Measurements from ENCODE around the gene SPOPL.

The SPOPL gene

GRCh38 chr2:138494265-138494966 is 7.2 kb upstream of the SPOPL start:
- no peak for DNase-seq

DNA sequence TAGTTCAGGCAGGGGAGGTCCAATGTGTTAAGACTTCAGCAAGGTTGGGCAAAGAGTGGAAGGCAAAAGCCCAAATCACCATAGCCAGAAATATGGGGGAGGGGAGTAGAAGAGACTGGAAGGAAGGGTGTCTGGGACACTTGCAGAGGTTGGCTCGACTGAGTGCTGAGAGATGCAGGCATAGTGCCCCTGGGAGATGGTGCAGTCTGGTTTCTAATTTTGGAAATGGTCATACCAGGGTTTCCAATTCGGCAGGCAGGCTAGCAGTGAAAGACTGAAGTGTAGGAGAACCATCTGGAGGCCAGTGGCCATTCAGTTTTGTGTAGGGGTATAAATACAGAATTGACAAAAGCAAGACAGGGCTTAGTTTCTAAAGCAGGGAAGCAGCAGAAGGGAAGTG is 6.2 kb upstream of the SPOPL start:
- DNase-seq: no peak

DNA sequence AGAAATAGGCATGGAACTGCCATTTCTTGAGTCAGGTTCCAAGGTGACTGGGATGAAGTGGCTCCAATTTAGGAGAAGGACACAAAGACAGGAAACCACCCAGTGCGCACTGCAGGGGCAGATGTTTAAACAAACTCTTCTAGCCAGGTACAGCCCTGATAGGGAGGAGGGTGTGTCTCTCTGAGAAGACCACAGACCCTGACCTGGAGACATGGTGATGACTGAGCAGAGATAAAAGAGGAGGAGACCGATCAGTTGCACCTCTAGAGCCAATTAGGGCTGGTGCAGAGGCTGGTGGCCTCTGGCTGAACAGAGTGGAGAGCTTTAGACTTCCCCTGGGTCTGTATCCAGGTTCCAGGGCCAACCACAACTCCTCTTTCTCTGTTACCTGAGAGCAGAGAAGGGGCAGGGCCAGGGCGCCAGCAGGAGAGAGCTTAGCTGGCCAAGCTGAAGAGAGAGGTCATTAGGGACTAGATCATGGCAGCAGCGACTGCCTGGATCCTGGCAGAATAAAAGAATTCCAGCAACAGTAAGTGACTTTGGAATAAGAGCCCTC is 5.4 kb upstream of the SPOPL start:
- no peak for DNase-seq

GRCh38 chr2:138497294-138497693 is 4.3 kb upstream of the SPOPL start:
- no peak for DNase-seq

DNA sequence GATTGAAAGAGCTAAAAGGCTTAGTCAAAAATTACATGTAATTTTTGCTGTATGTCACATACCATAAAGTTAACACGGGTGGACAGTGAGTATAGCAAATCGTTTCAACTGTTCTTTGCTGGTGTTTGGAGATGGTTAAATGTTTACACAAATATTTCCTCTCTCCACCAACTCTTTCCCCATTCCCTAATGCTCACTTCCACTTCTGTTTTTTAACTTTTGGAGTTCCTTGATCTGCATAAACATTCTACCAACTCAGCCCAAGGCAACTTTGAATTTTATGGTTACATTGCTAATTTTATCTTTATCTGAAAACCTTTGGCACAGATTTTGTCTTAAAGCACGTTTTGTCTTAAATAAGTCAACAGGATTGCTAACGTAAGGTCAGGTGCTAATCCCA is 1.9 kb upstream of the SPOPL start:
- no peak for DNase-seq

DNA sequence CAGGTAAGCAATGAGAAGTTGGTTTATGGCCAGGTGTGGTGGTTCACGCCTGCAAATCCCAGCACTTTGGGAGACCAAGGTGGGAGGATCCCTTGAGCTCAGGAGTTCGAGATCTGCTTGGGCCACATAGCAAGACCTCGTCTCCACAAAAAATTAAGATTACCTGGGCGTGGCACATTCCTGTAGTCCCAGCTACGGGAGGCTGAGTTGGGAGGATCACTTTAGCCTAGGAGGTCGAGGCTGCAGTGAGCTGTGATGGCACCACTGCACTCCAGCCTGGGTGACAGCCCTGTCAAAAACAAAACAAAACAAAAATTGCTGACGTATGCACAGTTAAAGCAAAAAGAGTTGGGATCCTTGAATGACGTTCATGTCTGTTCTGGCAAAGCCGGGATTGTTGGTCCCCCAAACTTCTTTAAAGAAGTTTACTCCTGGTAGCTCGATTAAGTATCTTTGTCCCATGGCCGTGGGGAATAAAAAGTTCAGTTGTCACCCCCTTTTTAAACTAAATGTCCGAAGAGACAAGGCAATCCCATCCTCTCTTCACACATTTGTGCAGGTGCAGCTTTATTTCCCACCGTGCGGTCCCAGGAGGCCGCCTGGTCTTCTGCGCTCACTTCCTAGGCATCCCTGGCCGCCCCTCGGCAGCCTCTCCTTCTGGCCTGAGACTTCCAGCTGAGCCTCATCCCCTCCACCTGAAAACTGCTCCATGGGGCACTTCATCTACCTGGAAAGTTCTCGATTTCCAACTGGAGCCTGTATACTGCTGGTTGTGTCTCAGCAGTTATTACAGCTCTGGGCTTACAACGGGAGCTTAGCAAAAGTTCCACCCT is 762 bp upstream of the SPOPL start:
- peak in 5 of 56 donors; percentile 3 to 62 (median 36) for DNase-seq

- DNase-seq: peak in 19 of 56 donors; percentile 3 to 54 (median 35)
These were observed 901 bp downstream of the SPOPL start for GRCh38 chr2:138502255-138503086.

GRCh38 chr2:138503087-138503442 is 1.5 kb downstream of the SPOPL start:
- no peak for DNase-seq

GRCh38 chr2:138503652-138504051 is 2.1 kb downstream of the SPOPL start:
- no peak for DNase-seq

DNA sequence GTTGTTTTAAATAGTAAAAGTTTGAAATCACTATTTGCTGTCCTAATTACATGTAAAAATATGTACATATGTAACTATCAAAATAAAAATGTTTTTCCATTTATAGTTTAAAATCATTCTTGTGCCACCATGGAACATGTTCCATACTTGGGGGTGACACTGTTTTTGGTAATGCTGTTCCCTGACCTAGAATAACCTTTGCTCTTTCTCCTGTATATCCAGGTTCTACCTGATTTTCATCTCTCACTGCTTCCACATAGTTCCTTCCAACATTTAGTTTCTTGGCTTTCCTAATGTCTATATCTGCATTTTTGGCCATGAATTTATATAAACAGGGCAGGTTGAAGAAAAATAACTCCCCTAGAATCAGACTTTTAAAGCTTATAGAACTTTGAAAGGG is 2.5 kb downstream of the SPOPL start:
- DNase-seq: no peak

DNA sequence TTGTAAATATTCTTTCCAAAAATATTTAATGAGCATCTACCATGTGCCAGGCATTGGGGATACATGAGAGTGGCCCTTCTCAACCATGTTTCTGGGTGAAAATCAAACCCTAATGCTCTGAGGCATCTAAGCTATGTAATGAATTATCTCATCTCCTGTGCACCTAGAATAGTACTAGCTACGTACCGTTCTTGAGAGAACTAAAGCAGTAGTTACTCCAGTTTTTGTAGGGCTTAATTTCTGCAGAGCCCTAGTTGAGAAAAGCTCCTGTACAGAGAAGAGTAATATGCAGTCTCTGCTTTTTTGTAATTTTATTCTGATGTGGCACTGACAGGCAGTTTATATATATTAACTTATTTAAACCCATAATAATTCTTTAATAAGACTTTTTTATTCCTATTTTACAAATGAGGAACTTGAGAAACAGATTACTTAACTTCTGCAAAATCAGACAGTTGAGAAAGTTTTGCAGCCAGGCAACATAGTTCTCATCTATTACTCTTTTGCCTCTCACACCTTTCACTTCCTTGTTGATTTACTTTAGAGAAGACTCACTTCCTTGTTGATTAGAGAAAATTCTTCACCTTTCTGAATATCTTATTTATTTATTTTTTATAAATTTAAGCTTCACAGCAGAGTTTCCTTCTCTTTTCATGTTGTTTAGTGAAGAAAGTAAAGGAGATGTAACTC is 3.1 kb downstream of the SPOPL start:
- DNase-seq: no peak

DNA sequence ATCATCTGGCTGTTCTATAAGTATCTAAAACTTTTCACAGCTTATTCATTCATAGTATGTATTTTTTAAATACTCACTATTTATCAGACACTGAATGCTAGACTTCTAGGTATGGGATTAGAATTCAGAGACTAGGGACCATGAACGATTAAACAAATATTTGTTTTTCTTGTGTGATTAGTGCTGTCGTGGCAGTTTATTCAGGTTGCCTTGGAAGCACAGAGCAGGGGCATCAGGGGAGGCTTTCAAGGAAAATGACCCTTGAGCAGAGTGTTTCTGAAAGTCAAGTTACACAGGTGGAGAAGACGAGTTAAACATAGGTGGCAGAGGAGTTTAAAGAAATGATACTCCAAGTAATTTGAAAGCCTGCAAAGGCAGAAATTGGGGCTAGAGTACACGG is 5.7 kb downstream of the SPOPL start:
- no peak for DNase-seq

GRCh38 chr2:138510319-138510718 is 8.7 kb downstream of the SPOPL start:
- DNase-seq: no peak

DNA sequence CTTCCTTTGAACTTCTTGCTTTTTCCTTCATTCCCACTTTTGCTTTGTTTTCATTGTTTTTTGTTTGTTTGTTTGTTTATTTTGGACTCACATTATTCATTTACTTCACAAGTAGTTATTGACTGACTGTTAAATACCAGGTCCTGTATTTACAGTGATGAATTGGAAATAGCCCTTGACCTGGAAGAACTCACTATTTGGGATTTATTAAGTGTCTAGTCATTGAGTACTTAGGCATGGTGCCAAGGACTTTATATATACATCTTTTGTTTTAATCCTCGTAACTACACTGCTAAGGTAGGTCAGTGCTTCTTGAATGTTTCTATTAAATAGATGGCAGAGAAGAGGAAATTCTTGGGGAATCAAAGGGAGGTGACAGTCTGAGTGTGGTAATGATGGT is 11.1 kb downstream of the SPOPL start:
- DNase-seq: no peak

DNA sequence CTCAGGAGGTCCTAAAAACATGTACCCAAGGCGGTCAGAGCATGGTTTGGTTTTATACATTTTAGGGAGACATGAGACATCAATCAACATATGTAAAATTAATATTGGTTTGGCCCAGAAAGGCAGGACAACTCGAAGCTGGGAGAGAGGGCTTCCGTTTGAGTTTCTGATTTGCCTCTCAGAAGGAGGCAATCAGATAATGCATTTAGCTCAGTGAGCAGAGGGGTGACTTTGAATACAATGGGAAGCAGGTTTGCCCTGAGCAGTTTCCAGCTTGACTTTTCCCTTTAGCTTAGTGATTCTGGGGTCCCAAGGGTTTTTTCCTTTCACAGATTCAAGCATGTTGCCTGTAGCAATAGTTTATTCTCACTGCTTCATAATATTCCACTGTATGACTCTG is 12.6 kb downstream of the SPOPL start:
- DNase-seq: no peak

- no peak for DNase-seq
These were observed 13.5 kb downstream of the SPOPL start for GRCh38 chr2:138515092-138515491.

- no peak for DNase-seq
These were observed 14.6 kb downstream of the SPOPL start for GRCh38 chr2:138516030-138516704.

- no peak for DNase-seq
These were observed 17.3 kb downstream of the SPOPL start for GRCh38 chr2:138518860-138519259.

DNA sequence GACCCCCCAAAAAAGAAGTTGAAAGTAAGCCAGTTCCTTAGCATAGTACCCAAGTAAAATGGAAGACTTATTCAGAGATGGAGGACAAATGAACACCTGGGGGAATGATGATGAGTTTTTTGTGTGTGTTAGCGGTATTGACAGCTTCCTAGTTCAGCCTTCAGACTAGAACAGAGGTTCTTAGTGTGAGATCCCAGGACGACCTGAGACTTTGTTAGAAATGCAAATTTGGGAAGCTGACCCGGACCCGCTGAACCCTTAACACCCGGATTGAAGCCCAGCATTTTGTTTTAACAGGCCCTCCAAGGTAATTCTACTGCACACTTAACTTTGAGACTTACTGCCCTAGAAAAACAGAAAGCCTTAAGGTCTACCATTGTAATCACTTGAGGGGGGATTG is 20.3 kb downstream of the SPOPL start:
- no peak for DNase-seq

DNA sequence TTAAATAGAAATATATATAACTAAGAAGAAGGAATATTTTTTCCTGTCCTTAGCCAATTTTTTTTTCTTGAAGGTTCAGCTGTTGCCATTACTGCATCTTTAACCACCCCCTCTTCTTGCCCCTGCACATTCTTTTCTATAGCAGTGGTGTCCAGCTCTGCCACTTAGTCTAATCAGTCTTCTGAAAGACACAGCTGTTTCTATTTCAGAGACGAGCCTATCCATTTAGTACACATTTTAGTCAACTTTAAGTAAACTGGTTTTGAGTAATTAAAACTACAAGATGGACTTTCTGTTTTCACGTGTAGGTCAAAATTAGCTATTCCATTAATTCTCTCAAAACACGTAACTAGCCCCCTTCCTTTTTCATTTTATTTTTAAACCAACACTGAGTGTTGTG is 21.0 kb downstream of the SPOPL start:
- DNase-seq: no peak
